RWPE1 (cell line): ENCODE results near the gene EMILIN2.

Experiments
- CTCF ChIA-PET: fragments of 350-600 bp; sonication (Branson Sonifier 250); formaldehyde crosslinking; extraction: SDS; loops from one replicate; lab custom pipeline; 2021; lab: Yijun Ruan, JAX
- POLR2A ChIA-PET: fragments of 400-600 bp; formaldehyde crosslinking; extraction: SDS; loops from one replicate; lab custom pipeline; 2020; ENCODE audit warnings: antibody characterized with exemption; ENCODE audit not compliant: low non-redundant PET; lab: Yijun Ruan, JAX
- DNase-seq: peaks from one replicate; pipeline ENCODE4 v3.0.0; 2012; ENCODE audit warnings: low spot score
- H3K27ac ChIP-seq: fragments of 450-650 bp; 2 replicates; pipeline ENCODE4 v1.5.1; 2017
- TF ChIP-seq, protein P1 (sequence below): fragments of 450-650 bp; conservative IDR thresholded peaks from 2 replicates; pipeline ENCODE4 v1.5.1; 2017; ENCODE audit warnings: low read depth, mild to moderate bottlenecking

EMILIN2 gene

DNA sequence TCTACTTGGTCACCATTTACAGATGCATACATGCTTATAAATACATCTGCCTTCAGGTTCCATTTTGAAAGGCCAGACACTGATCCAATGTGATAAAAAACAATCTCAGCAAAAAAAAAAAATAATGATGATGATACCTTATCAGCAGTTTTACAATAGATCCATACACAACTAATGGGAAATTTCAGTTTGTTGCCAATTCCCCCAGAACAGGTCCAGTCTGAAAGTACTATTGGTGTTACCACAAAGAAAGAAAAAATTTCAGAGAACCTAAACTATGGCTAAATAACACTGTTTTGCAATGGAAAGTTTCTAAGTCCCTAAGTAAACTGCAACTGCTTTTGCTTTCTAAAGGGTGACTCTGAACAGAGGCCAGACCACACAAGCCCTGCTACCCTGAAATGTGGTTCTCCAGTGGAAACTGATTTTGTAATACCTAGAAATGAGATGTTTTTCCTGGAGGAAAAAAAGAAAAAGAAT is 112.1 kb downstream of the EMILIN2 start:
- TF ChIP-seq, protein P1, sequence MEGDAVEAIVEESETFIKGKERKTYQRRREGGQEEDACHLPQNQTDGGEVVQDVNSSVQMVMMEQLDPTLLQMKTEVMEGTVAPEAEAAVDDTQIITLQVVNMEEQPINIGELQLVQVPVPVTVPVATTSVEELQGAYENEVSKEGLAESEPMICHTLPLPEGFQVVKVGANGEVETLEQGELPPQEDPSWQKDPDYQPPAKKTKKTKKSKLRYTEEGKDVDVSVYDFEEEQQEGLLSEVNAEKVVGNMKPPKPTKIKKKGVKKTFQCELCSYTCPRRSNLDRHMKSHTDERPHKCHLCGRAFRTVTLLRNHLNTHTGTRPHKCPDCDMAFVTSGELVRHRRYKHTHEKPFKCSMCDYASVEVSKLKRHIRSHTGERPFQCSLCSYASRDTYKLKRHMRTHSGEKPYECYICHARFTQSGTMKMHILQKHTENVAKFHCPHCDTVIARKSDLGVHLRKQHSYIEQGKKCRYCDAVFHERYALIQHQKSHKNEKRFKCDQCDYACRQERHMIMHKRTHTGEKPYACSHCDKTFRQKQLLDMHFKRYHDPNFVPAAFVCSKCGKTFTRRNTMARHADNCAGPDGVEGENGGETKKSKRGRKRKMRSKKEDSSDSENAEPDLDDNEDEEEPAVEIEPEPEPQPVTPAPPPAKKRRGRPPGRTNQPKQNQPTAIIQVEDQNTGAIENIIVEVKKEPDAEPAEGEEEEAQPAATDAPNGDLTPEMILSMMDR, result no peak
- no peak overlapping the region for H3K27ac ChIP-seq
- DNase-seq, result no peak
- POLR2A ChIA-PET, result no interaction called here
- CTCF ChIA-PET, result no interaction called here

DNA sequence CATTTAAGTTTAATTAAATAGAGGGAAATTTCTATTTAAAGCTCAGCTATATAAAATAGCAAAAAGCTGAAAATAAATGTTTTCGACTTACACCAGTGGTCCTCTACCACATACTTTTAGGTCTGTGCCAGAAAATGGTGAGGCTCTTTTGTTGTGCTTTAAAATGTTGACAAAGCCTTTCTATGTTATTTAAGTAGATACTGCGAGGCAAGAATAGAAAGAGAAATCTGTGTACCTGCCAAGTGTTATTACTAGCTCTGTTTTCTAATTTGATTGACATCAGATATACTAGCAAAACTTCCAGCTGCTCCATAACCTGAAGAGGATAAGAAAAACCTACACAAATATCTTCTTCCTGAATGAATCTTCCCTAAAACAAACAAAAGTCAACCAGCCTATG is 112.5 kb downstream of the EMILIN2 start:
- POLR2A ChIA-PET, result no interaction called here
- DNase-seq, result no peak
- no peak overlapping the region for H3K27ac ChIP-seq
- CTCF ChIA-PET, result interaction anchor here (0.8 to 1.1 kb wide), 2 partner anchors 11 to 59 kb away, joined by 3 read pairs; no protein-coding TSS in a partner anchor
- TF ChIP-seq, protein P1, result no peak

DNA sequence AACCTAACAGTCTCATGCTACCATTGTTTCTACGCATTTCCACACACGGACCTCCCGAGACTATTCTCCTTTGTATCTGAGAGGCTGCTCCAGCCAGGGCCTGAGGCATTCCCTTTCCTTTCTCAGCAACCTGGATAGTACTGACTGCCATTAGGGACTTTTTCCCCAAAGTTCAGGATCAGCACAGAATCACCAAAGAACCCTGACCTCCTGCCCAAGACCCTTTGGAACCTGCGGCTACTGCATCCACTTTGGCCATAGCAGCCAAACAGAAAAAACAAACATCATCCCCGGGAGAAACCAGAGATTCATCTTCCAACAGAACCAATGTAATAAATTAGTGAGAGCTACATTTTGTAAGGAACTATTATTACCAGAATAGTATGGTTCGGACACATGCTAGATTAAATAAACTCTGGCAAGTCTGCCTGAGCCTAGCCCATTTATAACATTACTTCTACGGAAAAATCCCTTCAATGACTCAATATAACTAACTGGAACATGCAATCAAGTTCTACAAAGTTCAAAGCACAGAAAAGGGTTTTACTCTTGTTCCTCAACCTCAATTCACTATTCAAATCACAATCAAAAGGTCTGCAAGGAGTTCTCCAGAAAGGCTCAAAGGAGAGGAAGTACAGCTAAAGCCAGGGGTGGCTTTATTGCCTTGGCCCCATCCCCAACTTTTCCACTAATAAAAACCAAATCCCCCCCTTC is 114.3 kb downstream of the EMILIN2 start:
- POLR2A ChIA-PET, result no interaction called here
- DNase-seq, result no peak
- TF ChIP-seq, protein P1, result no peak
- H3K27ac ChIP-seq, result no peak overlapping the region
- CTCF ChIA-PET, result no interaction called here

DNA sequence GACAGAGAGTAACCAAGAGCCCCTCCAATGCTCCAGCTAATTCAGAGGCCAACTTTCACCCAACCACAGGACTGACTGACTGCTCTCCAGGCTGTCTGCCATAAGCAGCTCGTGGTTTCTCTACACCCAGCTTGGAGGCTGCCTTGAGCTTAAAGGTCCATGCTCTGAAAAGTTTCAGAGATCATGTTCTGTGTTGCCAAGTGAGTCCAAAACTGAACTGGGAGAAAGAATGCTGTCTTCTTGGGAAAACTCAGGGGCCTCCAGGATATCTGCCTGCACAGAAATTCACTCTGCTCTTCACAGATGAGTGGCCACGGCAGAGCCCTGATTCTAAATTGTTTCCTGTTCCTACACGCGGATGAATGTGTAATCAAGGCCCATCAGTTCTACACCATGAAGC is 115.0 kb downstream of the EMILIN2 start:
- H3K27ac ChIP-seq, result no peak overlapping the region
- CTCF ChIA-PET, result no interaction called here

DNA sequence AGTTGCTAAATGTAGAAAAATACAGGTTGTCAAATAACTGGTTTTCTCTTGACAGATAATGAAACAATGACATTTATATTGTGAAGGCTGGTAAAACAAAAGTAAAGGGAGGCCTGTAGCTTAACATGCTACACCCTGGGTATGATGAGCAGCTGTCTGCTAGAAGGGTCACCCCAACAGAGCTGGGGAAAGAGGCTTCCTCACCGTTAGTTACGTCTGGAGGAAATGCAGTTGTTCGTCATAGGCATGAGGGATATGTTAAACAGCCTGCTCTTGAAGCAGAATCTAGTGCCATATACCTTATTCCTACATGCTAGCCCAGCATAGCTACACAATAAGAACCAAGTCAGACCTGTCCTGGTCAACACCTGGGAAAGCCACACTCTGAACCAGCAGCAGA is 116.2 kb downstream of the EMILIN2 start:
- ChIA-PET POLR2A (no interaction called here), CTCF (interaction anchor here (0.9 kb wide), 1 partner anchor 15 kb away, joined by 3 read pairs; no protein-coding TSS in a partner anchor)
- H3K27ac ChIP-seq, result no peak overlapping the region
- DNase-seq, result no peak
- TF ChIP-seq, protein P1, result no peak

More for the DNA sequence above, 115.0 kb downstream of the EMILIN2 start:
- DNase-seq, result no peak
- POLR2A ChIA-PET, result no interaction called here
- TF ChIP-seq, protein P1, result no peak

DNA sequence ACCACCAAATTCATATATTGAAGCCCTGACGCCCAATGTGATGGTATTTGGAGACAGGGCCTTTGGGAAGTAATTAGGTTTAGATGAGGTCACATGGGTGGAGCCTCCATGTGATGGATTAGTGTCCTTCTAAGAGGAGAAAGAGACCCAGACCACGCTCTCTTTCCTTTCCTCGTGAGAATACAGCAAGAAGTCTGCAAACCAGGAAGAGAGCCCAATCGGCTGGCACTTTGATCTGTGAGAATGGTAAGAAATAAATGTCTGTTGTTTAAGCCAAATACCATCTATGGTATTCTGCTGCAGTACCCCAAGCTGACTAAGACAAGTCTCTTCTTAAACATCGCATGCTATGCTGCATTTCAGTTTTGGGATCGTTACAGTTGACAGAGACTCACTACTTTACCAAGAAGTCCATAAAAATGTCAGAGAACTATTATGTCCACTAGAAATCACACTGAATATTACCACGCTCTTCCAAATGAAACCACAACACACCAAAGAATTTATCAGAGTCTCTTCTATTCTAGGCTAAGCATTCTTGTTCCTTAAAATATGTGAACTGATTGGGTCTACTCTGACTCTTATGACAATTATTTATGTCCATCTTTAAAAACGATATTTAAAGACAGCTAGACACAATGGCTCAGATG is 117.7 kb downstream of the EMILIN2 start:
- DNase-seq, result no peak
- ChIA-PET POLR2A (no interaction called here), CTCF (interaction anchor here (0.5 kb wide), 1 partner anchor 1271 kb away, joined by 3 read pairs; no protein-coding TSS in a partner anchor)
- H3K27ac ChIP-seq, result no peak overlapping the region
- TF ChIP-seq, protein P1, result no peak
